C1 segment of cervical spinal cord (tissue), 14 donors: ENCODE results near the gene ZNF268.
"Not testable (repeated sequence)": the region's sequence is repeated elsewhere in the genome, so short reads cannot be mapped to it uniquely, and the experiment has no call there.

Experiments used
- DNase-seq, 14 donors: peaks; one replicate each; lab custom pipeline; 2025; lab: John Stamatoyannopoulos, UW

The ZNF268 gene

GRCh38 chr12:133227281-133227852 is 46.1 kb downstream of the ZNF268 start:
- no peak for DNase-seq

- DNase-seq = no peak
Observed at GRCh38 chr12:133231001-133231400, 49.7 kb downstream of the ZNF268 start.

GRCh38 chr12:133233006-133233405 is 51.7 kb downstream of the ZNF268 start:
- no peak for DNase-seq

GRCh38 chr12:133233993-133234564 is 52.8 kb downstream of the ZNF268 start:
- no peak for DNase-seq

- DNase-seq = no peak
Observed at GRCh38 chr12:133234971-133235370, 53.7 kb downstream of the ZNF268 start.

- no peak for DNase-seq
Observed at GRCh38 chr12:133235401-133236112, 54.3 kb downstream of the ZNF268 start, which contains the start of gene ANHX. Gene ANHX, minus strand, starts transcription at chr12:133235877. Its CDS starts 1,521 bp downstream, at chr12:133234356.

- DNase-seq = no peak
Observed at GRCh38 chr12:133236144-133236543, 54.8 kb downstream of the ZNF268 start.

- DNase-seq = no peak
Observed at GRCh38 chr12:133236556-133236955, 55.3 kb downstream of the ZNF268 start.

- no peak for DNase-seq
Observed at GRCh38 chr12:133251732-133252131, 70.4 kb downstream of the ZNF268 start.

- DNase-seq = not testable (repeated sequence)
Observed at GRCh38 chr12:133255833-133256232, 74.5 kb downstream of the ZNF268 start.

GRCh38 chr12:133256321-133256720 is 75.0 kb downstream of the ZNF268 start:
- DNase-seq = no peak

GRCh38 chr12:133264173-133264572 is 82.9 kb downstream of the ZNF268 start:
- DNase-seq = no peak
